Jurkat, Clone E6-1 (cell line): Measurements from ENCODE around the gene MAML3. TPM values are rescaled to one million over a fixed set of nuclear protein-coding genes. Genes with fewer than 3 reads are reported as not detected.
A peak's percentile ranks its signal among the peaks of the same experiment; 100 is the strongest.

Source experiments
- DNase-seq: peaks from one replicate; pipeline ENCODE4 v3.0.0-alpha.2; 2011; ENCODE audit warnings: low read depth, low spot score
- H3K4me3 ChIP-seq: 2 replicates; pipeline ENCODE4 v1.5.1; 2011; ENCODE audit warnings: mild to moderate bottlenecking, low read length, control low read depth, moderate library complexity
- polyA plus RNA-seq: library from polyadenylated mRNA; unstranded; fragments of >200 nt; gene quantifications from one replicate; pipeline ENCODE4 v1.2.1, GENCODE V29; 2012; ENCODE audit warnings: missing spikeins; ENCODE audit not compliant: insufficient read length, insufficient read depth

MAML3 gene
- polyA plus RNA-seq: 1.7 TPM

DNA sequence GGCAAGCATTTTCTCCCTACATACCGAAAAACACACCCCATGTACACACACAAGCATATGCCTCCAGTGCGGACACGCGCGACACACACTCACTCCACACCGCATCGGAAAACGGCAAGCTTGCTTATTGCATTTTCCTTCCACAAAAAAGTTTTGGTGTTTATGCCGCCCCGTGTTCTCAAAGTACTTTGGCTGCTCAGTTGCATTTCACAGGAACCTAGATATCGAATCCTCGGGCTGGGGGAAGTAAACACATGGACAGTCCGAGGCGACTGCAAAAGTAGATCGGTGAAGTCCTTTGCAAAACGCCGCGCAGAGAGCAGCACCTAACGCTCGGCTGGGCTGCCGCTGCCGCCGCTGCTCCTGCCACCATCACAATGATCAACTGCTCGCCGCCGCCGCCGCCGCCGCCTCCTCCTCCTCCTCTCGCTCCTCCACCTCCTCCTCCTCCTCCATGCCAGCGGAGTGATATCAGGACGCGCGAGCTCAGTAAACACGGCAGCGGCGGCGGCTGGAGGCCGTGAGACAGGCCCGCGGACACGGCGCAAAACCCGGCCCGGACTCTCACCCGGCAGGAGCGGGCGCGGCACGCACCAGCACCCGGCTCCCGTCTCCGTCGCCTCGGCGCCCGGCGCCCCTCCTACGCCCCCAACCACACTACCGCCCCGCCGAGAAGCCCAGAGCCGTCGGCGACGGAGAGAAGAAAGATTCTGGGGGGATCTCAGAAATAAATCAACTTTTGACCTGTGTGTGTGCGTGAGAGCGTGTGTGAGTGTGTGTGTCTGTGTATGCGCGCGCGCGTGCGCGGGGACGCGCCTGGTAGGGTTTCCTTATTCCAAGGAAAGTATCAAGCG lies at the start of gene MAML3:
TSS of gene MAML3 (minus strand) at position 467 of the 854 bp plus-strand sequence. CDS start 857 bp downstream, outside the sequence.
- peak within 1 kb of the TSS; percentile 56 for H3K4me3 ChIP-seq
- peak; percentile 78 for DNase-seq

- H3K4me3 ChIP-seq: no peak overlapping the region
- no peak for DNase-seq
Measured at GRCh38 chr4:140198942-140199341, 45.0 kb upstream of the MAML3 start.

GRCh38 chr4:140195806-140196205 lies 41.8 kb upstream of the MAML3 start:
- DNase-seq: peak; percentile 16
- no peak overlapping the region for H3K4me3 ChIP-seq

DNA sequence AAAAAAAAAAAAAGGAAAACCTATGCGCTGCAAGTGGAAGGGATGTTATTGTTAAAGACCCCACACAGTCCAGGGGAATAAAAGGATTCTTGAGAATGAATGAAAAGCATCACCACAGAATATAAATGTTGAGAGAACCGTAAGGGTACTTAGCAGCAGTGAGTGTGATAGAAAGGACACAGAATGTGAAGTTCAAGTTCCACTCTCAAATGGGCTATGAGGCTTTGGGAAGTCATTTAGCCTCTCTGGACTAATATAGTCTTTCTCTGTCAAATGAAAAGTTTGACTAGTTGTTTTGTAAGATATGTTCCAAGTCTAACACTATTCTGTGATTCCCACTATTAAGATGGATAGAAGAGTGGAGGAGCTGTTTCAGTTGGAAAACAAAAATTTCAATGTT lies 35.8 kb upstream of the MAML3 start:
- DNase-seq: no peak

DNA sequence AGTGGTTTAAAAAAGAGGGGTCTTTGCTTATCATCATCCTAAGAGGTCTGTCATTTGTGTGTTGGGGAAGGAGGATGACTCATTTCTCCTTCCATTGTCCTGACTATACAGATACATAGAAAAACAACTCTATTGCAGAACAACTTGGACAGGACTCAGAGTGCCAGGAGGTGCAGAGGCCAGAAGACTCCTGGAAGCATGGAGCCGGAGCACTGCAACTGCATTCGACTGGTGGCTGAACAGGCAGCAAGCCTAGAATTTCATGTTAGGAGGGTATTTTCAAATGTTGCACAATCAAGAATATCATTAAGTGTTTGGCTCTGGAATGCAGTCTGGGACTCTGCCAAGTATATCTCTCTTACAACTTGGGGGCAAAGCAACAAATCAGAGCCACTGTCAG lies 35.0 kb upstream of the MAML3 start:
- no peak for DNase-seq
- no peak overlapping the region for H3K4me3 ChIP-seq

More for the DNA sequence above, 35.8 kb upstream of the MAML3 start:
- H3K4me3 ChIP-seq: no peak overlapping the region

DNA sequence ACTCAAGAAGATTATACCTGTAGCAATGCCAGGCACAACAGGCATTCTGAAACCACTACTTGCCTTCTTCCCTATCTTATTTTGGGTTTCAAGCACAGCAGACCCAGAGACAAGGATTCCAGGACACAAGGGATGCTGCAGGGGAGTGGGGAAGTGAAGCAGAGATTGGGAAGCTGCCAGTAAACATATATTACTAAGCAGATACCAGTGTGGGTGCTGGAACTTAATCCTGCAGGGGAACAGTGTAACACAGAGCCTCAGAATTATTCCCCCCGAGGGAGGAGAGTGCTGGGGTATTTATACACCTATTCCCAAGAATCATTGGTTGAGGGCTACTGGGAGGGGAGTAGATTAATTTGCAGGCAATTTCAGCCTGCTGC lies 33.3 kb upstream of the MAML3 start:
- DNase-seq: no peak
- no peak overlapping the region for H3K4me3 ChIP-seq

DNA sequence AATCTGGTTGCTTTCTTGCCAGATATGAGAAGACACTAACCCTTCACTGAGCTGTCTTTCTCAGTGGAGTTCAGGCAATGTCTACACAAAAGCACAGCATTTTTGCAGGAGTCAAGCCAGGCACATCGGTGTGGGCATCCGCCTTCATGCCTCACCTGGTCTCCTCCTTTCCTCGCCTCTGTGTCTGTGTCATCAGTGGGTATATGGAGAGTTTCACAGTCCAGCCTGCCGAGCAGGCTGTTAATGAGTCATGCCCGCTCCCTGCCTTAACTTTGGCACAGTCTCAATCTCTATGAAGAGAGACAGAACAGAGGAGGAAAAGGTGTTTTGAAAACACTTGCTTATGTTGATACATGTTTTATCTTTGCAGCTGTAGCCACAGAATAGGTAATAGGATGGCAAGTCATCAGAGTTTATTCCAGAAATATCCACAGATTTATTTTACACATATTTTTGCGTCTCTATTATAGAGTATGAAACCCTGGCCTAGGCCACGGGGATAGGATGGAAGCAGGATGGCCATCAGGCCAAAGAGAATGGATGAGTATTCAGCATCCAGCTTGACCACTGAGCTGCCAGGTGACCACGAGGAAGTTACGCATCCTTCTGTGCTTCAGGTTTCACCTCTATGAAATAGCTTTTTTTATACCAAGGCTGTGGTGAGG lies 32.8 kb upstream of the MAML3 start:
- DNase-seq: no peak
- no peak overlapping the region for H3K4me3 ChIP-seq

GRCh38 chr4:140186082-140186438 lies 32.1 kb upstream of the MAML3 start:
- H3K4me3 ChIP-seq: no peak overlapping the region
- no peak for DNase-seq

GRCh38 chr4:140185412-140186081 lies 31.6 kb upstream of the MAML3 start:
- H3K4me3 ChIP-seq: no peak overlapping the region
- DNase-seq: no peak

GRCh38 chr4:140183270-140183669 lies 29.3 kb upstream of the MAML3 start:
- no peak overlapping the region for H3K4me3 ChIP-seq
- DNase-seq: no peak

DNA sequence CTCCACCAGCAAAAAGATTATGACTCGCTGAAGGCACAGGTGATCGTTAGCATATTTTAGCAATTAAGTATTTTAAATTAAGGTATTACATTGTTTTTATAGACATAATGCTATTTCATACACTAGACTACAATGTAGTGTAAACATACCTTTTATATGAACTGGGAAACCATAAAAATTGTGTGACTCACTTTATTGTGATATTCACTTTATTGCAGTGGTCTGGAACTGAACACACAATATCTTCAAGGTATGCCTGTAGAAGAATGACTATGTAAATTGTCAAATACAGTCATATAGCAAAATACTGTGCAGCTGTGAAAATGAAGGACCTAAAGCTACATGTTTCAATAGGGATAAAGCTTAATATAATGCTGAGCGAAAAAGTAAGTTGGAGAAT lies 26.6 kb upstream of the MAML3 start:
- no peak for DNase-seq
- no peak overlapping the region for H3K4me3 ChIP-seq

DNA sequence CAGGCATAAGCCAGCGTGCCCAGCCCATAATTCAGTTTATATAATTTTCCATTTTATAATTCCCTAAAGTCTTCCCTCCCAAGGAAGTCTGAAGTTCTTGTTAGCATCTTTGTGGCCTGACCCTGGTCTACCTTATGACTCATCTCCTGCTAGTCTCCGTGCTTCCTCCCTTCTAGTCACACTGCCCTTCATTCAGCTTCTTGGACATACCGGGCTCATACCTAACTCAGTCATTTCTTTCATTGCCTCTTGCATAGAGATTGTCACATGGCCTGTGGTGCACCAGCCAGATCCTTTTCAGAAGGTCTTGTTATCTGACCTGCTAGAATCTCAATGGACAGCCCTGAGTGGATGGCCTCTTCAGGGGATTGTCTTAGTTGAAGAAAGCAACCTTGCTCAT lies 22.8 kb upstream of the MAML3 start:
- DNase-seq: no peak
- H3K4me3 ChIP-seq: no peak overlapping the region

DNA sequence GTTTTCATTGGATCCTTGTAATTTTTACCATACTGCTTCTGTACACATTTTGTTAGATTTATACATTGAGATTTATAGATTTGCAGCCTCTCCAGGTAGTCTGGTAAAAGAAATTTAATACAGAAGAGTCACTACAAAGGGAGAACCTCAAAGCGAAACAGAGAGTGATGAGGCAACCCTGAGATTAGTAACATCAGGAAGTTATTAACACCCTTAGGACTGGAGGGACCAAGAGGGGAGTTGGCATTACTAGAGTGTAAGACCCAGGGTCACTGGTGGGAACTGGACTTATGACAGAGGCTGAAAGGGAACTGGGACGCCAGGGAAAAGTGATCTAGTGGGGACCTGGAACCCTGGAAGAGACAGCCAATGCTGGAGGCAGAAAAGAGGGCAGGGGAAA lies 20.6 kb upstream of the MAML3 start:
- H3K4me3 ChIP-seq: no peak overlapping the region
- DNase-seq: no peak

GRCh38 chr4:140172960-140173359 lies 19.0 kb upstream of the MAML3 start:
- no peak for DNase-seq
- H3K4me3 ChIP-seq: no peak overlapping the region

GRCh38 chr4:140170299-140170698 lies 16.3 kb upstream of the MAML3 start:
- H3K4me3 ChIP-seq: no peak overlapping the region
- no peak for DNase-seq

GRCh38 chr4:140168936-140169335 lies 15.0 kb upstream of the MAML3 start:
- no peak overlapping the region for H3K4me3 ChIP-seq
- DNase-seq: no peak

GRCh38 chr4:140168474-140168873 lies 14.5 kb upstream of the MAML3 start:
- no peak for DNase-seq

GRCh38 chr4:140163029-140163810 lies 9.2 kb upstream of the MAML3 start:
- DNase-seq: no peak
- H3K4me3 ChIP-seq: no peak overlapping the region

More at GRCh38 chr4:140168474-140168873, 14.5 kb upstream of the MAML3 start:
- no peak overlapping the region for H3K4me3 ChIP-seq

DNA sequence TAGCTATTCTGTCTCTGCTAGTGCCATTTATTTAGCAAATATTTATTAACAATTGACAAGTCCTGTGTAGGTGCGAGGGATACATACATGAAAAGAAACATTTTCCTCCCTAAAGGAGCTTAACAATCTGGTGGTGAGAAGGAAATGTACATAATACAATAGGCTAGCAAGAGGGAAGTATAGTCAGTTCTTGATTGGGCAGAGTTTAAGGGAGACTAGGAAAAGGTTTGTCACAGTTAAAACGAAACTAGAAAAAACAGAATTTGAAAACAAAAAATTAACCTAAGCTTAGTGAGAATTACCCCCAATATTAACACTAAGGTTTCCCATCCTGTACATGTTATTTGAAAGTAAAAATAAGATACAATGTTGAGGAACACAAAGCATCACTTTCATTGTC lies 8.6 kb upstream of the MAML3 start:
- no peak for DNase-seq
- no peak overlapping the region for H3K4me3 ChIP-seq
